Right cardiac atrium (tissue), 5 donors: Measurements from ENCODE around the gene BMP5. TPM values are rescaled to one million over a fixed set of nuclear protein-coding genes. Genes with fewer than 3 reads are reported as not detected.

Experiments
- ATAC-seq, 2 donors: fragments of 200-7000 bp; cut with Tn5 transposase; one replicate each; pipeline versions ENCODE4 v1.8.0 to v1.9.1; 2020; ENCODE audit warnings: moderate library complexity in 2 of 2, mild to moderate bottlenecking in 1 of 2
- DNase-seq, 3 donors: peaks; one replicate each; pipeline ENCODE4 v3.0.0-alpha.2; 2020
- H3K27ac ChIP-seq: one replicate; pipeline ENCODE4 v1.5.1; 2013; ENCODE audit warnings: mild to moderate bottlenecking, low read length, control low read depth, moderate library complexity
- H3K27me3 ChIP-seq: one replicate; pipeline ENCODE4 v1.6.1; 2013; ENCODE audit not compliant: control insufficient read depth, insufficient read depth
- H3K4me1 ChIP-seq: one replicate; pipeline ENCODE4 v1.6.1; 2013; ENCODE audit warnings: low read length; ENCODE audit not compliant: control insufficient read depth, insufficient read depth
- H3K4me3 ChIP-seq: one replicate; pipeline ENCODE4 v1.5.1; 2013; ENCODE audit warnings: low read length, control low read depth
- H3K9me3 ChIP-seq: one replicate; pipeline ENCODE4 v1.6.1; 2013; ENCODE audit warnings: low read length; ENCODE audit not compliant: control insufficient read depth
- WGBS: extraction: QIAGEN DNeasy Blood & Tissue Kit; methylation state at CpG from one replicate; pipeline ENCODE4 v1.1.7; 2013; 5-methylcytosine and 5-hydroxymethylcytosine counted together
- intact Hi-C, 4 donors: fragments of 100-400 bp; cut with DNase I; formaldehyde crosslinking; loops; one replicate each; pipeline versions ENCODE4 v1.11.0 to v1.14.0; 2022 to 2023
- polyA plus RNA-seq: library from polyadenylated mRNA; stranded (reverse); fragments of 200-250 nt; gene quantifications from one replicate; pipeline ENCODE4 v1.2.3, GENCODE V29; 2013
- total RNA-seq, 4 donors: library from RNA; stranded (reverse); fragmentation: NEBNext Ultra II Directional; extraction: Animal tissue kit (Norgen Biotek cat#: 25700); gene quantifications; one replicate each; pipeline ENCODE4 v1.2.1, GENCODE V29; 2021
- donor health status: healthy with polysubstance abuse.
- donor health status: DM: no; HTN: yes; CAD: no.
- donor health status: DM: no; HTN: no; CAD: no.
- donor health status: DM: no; HTN: yes; CAD: no; lungs with severe emphysema.
- donor health status: DM: yes; HTN: yes; CAD: no.

Gene BMP5
- total and polyA plus RNA-seq, 5 donors: 0.54 to 1.9 (median 1.6) TPM

GRCh38 chr6:55802259-55802658 is 73.1 kb downstream of the BMP5 start:
- Histone ChIP-seq H3K4me3 (no peak overlapping the region), H3K9me3 (no peaks in the 10 kb centered on the region), H3K27me3 (no peaks in the 10 kb centered on the region), H3K27ac (no peak overlapping the region), H3K4me1 (no peaks in the 10 kb centered on the region)
- ATAC-seq (no peak), DNase-seq (no peak)
- intact Hi-C loops: no loop called here
- WGBS: 88% methylated on average over 4 of the region's 4 CpGs

- Histone ChIP-seq H3K27me3 (no peaks in the 10 kb centered on the region), H3K9me3 (no peaks in the 10 kb centered on the region), H3K4me3 (no peak overlapping the region), H3K27ac (no peak overlapping the region), H3K4me1 (no peaks in the 10 kb centered on the region)
- DNase-seq (no peak), ATAC-seq (no peak)
- intact Hi-C loops: no loop called here
Observed at GRCh38 chr6:55798571-55798970, 76.8 kb downstream of the BMP5 start.

DNA sequence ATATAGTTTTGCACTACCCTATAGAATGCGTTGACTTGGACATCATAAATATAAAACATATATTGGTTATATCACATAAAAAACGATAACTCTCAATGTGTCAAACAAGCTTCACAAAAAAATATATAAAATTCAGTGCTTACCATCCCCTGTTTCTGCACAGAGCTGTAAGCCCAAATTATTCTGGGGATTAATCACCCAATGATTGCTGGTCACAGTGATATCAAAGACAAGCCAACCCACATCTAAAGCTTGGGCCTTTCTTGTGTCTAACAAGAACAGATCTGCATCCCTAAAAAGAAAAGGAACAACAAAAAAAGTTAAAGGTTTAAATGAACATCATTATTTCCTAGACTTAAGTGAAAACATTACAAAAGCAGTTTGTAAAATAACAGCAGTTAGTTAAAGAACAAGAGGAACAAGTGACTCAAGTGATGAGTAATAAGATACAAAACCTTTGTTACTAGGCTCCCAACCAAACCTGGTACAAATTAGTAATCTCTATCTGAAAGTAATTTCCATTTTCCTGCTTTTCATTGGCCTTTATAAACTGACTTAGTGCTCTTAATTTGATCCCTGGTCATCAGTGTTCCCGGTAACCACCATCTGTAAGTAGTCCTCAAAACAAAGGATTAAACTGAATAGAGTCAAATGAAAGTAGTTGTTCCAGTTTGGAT is 81.1 kb downstream of the BMP5 start:
- Histone ChIP-seq H3K27ac (no peak overlapping the region), H3K27me3 (no peaks in the 10 kb centered on the region), H3K4me1 (no peaks in the 10 kb centered on the region), H3K4me3 (no peak overlapping the region), H3K9me3 (no peaks in the 10 kb centered on the region)
- intact Hi-C loops: no loop called here
- 85% methylated on average over 3 of the region's 3 CpGs for WGBS
- DNase-seq (no peak), ATAC-seq (no peak)

GRCh38 chr6:55785273-55785672 is 90.1 kb downstream of the BMP5 start:
- Histone ChIP-seq H3K4me3 (no peak overlapping the region), H3K9me3 (no peaks in the 10 kb centered on the region), H3K27ac (no peak overlapping the region), H3K27me3 (no peaks in the 10 kb centered on the region), H3K4me1 (no peaks in the 10 kb centered on the region)
- ATAC-seq: no peak
- WGBS: 90% methylated on average over 6 of the region's 6 CpGs
- intact Hi-C loops: no loop called here
- DNase-seq: no peak

DNA sequence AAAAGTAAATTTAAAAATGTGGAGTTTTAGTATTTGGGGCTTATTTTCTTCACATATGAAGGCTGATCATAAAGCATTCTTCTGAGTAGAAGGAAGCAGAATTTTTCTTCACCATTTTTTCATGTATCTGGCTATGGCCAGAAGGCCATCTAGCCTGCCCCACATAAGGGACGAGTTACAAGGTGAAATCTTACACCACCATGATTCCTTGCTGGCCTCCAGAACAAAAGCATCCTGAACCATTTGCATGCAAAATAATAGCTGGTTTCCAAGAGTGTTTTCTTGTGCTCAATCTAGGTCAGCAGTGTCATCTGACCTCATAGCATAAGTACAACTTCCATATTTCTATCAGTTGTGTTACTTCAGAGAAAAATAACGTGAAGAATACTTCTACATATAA is 93.1 kb downstream of the BMP5 start:
- H3K4me3 ChIP-seq: no peak overlapping the region
- intact Hi-C loops: no loop called here
- no peaks in the 10 kb centered on the region for H3K27me3 ChIP-seq
- H3K27ac ChIP-seq: no peak overlapping the region
- ATAC-seq: no peak
- no peaks in the 10 kb centered on the region for H3K4me1 ChIP-seq
- H3K9me3 ChIP-seq: no peaks in the 10 kb centered on the region
- 72% methylated on average over 2 of the region's 2 CpGs for WGBS
- DNase-seq: no peak

DNA sequence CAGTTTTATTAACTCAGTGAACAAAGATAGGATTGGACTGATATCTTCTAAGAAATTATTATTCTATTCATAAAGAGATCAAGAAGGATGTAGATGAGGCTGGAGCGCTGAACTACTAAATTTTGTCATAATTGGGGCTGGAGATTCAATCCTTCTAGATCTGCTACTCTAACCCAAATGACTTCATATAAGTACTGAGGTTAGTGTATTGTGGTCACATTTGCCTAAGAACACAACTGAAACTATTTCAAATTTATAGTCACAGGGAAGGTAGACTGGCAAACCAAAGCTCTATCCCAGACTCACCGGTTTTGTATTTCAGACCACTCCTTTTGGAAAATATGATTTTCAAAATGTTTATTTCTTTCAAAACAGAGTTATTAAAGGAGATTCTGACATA is 96.7 kb downstream of the BMP5 start:
- ATAC-seq (no peak), DNase-seq (no peak)
- intact Hi-C loops: no loop called here
- WGBS: 91% methylated on average over 2 of the region's 2 CpGs
- Histone ChIP-seq H3K27ac (no peak overlapping the region), H3K27me3 (no peaks in the 10 kb centered on the region), H3K4me3 (no peak overlapping the region), H3K4me1 (no peaks in the 10 kb centered on the region), H3K9me3 (no peaks in the 10 kb centered on the region)

DNA sequence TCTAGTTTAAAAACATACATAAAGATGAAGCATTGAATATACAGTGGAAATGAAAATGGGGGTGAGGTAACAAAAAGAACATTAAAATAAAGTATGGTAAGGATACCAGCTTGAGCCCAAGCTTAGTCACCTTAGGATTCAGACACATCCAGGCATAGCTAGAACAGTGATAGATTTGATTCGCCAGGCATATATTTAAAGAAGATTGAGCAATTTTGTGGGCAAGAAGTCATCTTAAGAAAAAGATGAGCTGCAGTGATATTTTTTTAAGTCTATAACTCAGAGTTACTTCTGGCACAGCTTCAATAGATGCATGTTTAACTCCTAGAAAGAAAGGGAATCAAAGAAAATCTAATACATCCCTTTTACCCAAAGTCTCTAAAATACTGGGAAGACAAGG is 97.9 kb downstream of the BMP5 start:
- 88% methylated on average over 1 of the region's 1 CpG for WGBS
- no peak for ATAC-seq
- intact Hi-C loops: no loop called here

GRCh38 chr6:55776113-55776512 is 99.3 kb downstream of the BMP5 start:
- DNase-seq (no peak), ATAC-seq (no peak)
- H3K9me3 ChIP-seq: no peaks in the 10 kb centered on the region
- no peaks in the 10 kb centered on the region for H3K4me1 ChIP-seq
- no peak overlapping the region for H3K27ac ChIP-seq
- intact Hi-C loops: no loop called here
- H3K4me3 ChIP-seq: no peak overlapping the region
- WGBS: 67% methylated on average over 1 of the region's 1 CpG
- no peaks in the 10 kb centered on the region for H3K27me3 ChIP-seq

More for the DNA sequence above, 97.9 kb downstream of the BMP5 start:
- no peak for DNase-seq
- H3K27me3 ChIP-seq: no peaks in the 10 kb centered on the region
- no peak overlapping the region for H3K4me3 ChIP-seq
- H3K4me1 ChIP-seq: no peaks in the 10 kb centered on the region
- H3K9me3 ChIP-seq: no peaks in the 10 kb centered on the region
- no peak overlapping the region for H3K27ac ChIP-seq

GRCh38 chr6:55775029-55775318 is 100.4 kb downstream of the BMP5 start:
- no peak for ATAC-seq

GRCh38 chr6:55774286-55775028 is 100.9 kb downstream of the BMP5 start:
- Histone ChIP-seq H3K9me3 (no peaks in the 10 kb centered on the region), H3K27ac (no peak overlapping the region), H3K27me3 (no peaks in the 10 kb centered on the region), H3K4me1 (no peaks in the 10 kb centered on the region), H3K4me3 (no peak overlapping the region)
- intact Hi-C loops: no loop called here
- 60% methylated on average over 5 of the region's 5 CpGs for WGBS
- no peak for DNase-seq
- no peak for ATAC-seq

More at GRCh38 chr6:55775029-55775318, 100.4 kb downstream of the BMP5 start:
- intact Hi-C loops: no loop called here
- no peaks in the 10 kb centered on the region for H3K27me3 ChIP-seq
- DNase-seq: no peak
- no peaks in the 10 kb centered on the region for H3K4me1 ChIP-seq
- H3K4me3 ChIP-seq: no peak overlapping the region
- no peak overlapping the region for H3K27ac ChIP-seq
- H3K9me3 ChIP-seq: no peaks in the 10 kb centered on the region

DNA sequence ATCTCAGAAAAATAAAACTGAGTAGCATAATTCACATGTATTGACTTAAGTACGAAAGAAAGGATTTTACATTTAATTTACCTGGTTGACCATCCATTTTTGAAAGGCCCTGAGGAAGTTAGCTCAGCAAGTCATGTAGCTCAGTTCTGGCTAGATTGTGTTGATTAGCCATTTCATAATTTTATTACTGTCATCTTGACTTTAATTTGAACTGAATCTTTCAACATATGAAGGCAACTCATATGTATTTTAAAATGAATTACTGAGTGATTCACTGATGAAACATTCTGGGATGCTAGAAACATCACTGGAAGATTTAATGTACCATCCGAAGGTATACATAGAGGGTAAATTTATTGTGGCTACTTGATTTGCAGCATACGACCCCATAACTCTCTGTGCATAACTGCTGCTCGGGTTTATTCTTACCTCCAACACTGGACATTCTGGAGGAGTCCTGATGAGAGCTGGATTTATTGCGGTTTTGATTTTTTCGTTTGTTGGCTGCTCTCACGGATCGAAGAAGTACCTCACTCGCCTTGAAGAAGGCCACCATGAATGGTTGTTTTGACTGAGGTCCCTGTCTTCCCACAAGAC is 101.7 kb downstream of the BMP5 start:
- no peak for DNase-seq
- 91% methylated on average over 9 of the region's 9 CpGs for WGBS
- H3K4me3 ChIP-seq: no peak overlapping the region
- H3K9me3 ChIP-seq: no peaks in the 10 kb centered on the region
- intact Hi-C loops: no loop called here
- no peaks in the 10 kb centered on the region for H3K27me3 ChIP-seq
- no peak overlapping the region for H3K27ac ChIP-seq
- ATAC-seq: no peak
- H3K4me1 ChIP-seq: no peaks in the 10 kb centered on the region
